NCI-H446 treated with DMSO at 0.1 percent for 48 hours (cell line): ENCODE results near the gene RPP21.

Experiments used
- DNase-seq: peaks from one replicate; lab custom pipeline; 2025; lab: John Stamatoyannopoulos, UW

Gene RPP21

DNA sequence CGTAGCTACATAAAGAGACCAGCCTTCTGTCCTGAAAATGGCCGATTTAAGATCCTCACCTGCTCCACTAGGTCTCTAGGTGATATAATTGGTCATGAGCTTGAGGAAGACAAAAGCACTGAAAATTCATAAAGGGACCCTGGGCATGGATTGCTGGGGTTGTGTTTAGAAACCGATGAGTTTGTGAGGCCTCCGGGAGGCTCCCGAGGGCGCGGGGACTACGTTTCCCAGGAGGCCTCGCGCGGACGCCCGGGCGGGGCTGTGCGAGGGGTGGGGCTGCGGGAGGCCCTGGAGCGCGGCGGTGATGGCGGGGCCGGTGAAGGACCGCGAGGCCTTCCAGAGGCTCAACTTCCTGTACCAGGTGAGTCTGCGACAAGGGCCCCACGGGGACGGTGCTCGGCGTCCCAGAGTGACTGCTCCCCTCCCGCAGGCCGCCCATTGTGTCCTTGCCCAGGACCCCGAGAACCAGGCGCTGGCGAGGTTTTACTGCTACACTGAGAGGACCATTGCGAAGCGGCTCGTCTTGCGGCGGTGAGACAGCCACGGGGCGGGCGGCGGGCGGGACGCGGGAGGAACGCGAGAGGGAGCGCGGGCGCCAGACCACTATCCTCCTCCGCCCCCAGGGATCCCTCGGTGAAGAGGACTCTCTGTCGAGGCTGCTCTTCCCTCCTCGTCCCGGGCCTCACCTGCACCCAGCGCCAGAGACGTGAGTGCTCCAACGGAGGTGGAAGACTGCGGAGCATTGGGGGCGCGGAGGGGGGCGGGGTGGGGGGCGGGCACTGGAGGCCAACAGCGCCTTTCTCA is at the start of gene RPP21:
Gene RPP21 (plus strand): TSS at position 289 of the 804 bp plus-strand sequence. CDS start 16 bp downstream, at position 305.
- DNase-seq: peak; percentile 50

DNA sequence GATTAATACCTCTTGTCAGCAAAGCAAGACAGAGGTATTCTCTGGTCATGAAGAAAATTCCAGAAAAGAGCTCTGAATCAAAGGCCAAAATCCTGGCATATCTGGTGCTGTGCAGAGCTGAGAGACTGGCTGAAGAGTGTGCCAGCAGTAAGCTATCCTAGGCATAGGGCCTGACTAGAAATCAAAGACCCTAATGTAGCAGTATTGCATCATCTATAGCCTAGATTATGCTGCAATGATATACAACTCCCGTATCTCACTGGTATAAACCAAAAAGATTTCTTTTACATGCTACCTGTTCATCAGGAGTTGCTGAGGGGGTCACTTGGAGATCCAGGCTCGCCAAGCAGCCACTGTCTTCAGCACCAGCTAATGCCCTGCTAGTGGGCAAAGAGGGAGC is 49.1 kb upstream of the RPP21 start:
- no peak for DNase-seq

DNA sequence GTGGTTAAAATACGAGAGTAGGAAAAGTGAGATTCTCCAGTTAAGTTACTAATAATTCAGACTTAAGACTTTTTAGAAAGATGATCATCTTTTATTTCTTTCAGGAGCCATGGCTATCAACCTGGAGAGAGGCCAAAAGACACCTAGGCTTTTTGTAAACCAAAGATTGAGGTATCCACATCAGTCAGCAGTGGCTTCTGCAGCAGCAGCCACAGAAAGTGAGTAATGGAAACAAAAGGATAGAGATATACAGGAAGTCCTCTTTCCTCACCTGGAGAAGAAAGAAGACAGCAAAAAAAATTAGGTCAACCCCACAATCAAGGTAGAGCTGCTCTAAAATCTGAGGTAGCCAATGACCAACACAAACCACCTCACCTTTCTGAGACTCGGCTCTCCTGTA is 41.0 kb upstream of the RPP21 start:
- no peak for DNase-seq

DNA sequence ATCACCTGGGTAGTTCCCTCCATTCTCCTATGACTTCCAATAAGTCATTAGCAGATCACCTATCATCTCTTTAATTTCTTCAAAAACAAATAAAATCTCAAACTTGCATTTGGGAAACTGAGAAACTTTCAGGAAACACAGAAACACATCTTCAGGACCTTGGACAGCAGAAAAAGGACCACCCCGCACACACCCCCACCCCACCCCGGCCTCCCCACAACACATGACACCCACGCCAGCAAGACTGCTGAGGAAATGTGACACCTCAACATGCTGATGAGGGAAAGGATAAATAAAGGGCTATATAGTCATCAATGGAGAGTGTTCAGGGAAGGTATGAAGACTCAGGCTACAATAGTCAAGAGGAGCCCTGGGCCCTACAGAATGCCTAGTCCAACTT is 33.9 kb upstream of the RPP21 start:
- DNase-seq: no peak

DNA sequence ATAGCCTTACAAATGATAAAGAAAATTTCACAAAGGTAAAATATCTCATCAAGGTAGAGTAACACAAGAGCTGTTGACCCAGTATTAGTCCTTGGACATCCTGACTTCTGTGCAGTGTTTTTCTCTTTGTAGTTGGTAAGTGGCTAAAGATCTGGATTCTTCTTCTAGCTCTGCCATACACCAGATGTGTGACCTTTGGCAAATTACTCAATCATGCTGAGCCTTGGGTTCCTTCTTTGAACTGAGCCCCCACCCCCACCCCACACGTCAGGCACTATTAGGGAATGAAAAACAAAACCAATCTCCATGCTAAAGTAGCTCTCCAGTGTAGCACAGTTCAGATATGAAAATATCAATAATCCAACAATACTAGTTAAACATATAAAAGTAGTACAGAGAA is 33.3 kb upstream of the RPP21 start:
- no peak for DNase-seq

DNA sequence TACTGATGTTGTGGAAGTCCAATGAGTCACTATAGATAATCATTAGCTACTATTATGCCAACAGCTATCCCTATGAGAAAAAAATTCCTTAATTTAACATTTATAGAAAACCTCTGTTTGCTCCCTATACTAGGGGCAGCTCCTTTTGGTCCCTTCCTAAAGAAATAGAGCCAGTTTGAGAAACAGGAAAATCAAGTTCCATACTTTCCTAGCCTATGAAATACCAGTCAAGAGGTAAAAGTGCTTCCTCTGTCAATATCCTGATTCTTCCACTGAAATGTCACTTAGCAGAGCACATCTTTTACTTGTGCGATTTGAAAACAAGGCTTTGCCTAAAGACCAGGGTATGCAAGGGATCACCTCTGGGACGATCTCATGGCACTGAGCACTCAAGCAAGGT is 32.7 kb upstream of the RPP21 start:
- no peak for DNase-seq

GRCh38 chr6:30312676-30313321 is 32.2 kb upstream of the RPP21 start:
- DNase-seq: no peak

- DNase-seq: no peak
Measured at GRCh38 chr6:30315156-30315555, 29.8 kb upstream of the RPP21 start.

DNA sequence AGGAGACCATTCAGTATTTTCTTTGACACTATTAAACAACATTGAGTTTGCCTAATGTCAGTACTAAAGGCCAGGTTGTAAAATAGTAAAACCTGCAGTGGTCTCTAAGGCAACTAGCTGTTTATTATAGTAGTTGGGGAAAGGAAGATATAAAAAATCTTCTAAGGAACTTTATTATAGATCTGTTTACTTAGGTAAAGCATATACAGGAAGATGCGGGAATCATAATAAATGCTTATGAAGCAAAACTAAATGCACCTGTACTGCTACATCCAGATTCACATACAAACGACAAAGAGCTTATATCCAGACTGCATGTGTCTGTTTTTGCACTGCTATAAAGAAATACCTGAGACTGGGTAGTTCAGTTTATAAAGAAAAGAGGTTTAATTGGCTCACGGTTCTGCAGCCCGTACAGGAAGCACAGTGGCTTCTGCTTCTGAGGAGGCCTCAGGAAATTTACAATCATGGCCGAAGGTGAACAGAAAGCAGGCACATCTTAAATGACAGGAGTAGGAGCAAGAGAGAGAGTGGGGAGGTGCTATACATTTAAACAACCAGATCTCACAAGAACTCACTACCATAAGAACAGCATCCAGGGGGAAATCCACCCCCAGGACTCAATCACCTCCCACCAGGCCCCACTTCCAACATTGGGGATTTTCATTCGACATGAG is 26.9 kb upstream of the RPP21 start:
- no peak for DNase-seq

- no peak for DNase-seq
Measured at GRCh38 chr6:30319146-30319835, 25.7 kb upstream of the RPP21 start.

GRCh38 chr6:30321692-30322388 is 23.1 kb upstream of the RPP21 start:
- DNase-seq: no peak

DNA sequence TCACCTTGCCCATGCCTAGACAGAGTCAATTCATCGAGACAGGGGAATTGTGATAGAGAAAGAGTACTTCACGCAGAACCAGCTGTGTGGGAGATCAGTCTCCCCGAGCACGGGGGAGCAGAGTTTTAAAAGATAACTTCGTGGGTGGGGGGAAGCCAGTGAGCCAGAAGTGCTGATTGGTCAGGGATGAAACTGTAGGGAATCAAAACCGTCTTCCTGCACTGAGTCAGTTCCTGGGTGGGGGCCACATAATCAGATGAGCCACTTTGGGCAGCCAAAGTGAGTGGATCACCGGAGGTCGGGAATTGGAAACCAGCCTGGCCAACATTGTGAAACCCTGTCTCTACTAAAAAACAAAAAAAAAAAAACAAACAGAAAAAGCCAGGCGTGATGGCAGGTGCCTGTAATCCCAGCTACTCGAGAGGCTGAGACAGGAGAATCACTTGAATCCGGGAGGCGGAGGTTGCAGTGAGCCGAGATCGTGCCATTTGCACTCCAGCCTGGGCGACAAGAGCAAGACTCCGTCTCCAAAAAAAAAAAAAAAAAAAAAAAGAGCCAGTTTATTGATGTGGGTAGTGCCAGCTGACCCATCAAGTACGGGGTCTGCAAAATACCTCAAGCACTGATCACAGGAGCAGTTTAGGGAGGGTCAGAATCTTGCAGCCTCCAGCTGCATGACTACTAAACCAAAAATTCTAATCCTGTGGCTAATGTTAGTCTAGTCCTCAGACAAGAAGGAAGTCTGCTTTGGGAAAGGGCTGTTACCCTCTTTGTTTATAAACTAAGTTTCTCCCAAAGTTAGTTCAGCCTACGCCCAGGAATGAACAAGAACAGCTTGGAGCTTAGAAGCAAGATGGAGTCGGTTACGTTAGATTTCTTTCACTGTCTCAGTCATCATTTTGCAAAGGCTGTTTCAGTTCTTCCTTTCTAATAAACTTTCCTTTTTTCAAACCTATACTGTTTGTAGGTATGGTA is 22.1 kb upstream of the RPP21 start:
- DNase-seq: no peak

- no peak for DNase-seq
Measured at GRCh38 chr6:30323806-30324205, 21.1 kb upstream of the RPP21 start.

- peak; percentile 26 for DNase-seq
Measured at GRCh38 chr6:30325150-30325872, 19.6 kb upstream of the RPP21 start.

DNA sequence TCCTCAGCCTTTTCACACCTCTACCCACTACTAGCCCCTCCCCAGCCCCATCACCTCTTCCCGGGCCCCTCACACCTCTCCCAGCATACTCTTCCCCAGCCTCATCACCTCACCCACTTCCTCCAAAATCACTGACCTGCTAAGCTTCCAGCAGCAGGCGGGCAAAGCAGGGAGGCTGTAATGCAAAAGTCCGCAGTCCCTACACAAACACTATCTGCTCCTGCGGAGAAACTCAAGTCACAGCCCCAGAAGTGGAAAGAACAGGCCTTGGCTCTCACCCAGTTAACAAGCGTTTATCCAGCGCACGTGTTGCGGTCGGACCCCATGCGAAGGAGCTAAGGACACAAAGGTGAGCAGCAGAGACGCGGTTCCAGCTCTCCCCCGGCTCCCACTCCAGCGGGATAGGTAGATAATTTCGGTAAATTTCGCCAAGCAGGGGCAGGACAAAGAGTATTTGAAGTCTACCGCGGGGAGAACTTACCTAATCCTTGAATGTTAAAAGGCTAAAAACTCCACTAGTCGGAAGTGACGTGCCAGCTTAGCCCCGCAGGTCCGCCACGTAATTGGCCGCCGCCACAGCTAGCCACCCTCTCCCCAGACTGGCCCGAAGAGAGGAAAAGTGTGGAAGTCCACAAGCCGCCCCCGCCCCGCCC is 19.0 kb upstream of the RPP21 start:
- DNase-seq: peak; percentile 65

DNA sequence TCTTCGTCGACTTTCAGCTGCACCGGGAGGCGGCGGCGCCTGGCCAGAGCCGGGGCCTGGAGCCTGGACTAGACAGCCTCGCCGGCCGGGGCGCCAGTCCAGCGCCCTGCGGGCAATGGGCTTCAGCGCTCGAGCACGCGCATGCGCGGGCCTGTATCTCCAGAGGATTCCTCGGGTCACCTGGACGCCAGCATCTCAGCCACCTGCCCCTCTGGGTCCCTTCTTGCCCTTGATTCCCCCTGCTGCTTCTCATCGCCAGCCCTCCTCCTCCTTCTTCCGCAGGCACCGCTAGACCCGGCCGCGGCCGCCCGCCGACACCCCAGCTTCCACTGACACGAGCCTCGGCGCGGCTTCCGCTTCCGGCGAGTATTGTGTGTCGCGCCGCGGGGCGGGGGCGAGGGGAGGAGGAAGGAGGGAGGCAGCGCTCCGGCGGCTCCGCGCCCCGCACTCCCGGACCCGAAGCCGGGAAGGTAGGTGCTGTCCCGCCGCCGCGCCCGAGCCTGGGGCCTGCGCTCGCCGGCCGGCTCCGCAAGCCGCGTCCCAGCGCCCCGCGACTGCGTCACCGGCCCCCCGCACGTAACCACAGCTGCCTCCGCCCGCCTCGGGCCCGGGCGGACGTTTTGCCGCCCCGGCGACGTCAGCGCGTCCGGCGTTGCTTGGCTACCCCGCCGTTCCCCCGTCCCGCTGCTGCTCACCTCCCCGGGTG is 18.3 kb upstream of the RPP21 start, which contains the start of gene TRIM39:
Gene TRIM39 (plus strand): TSS at position 402 of the 706 bp plus-strand sequence. CDS start 2,391 bp downstream, outside the sequence.
- DNase-seq: peak; percentile 68

- DNase-seq: no peak
Measured at GRCh38 chr6:30327232-30327746, 17.7 kb upstream of the RPP21 start.

GRCh38 chr6:30328397-30328796 is 16.6 kb upstream of the RPP21 start:
- DNase-seq: no peak
